ENCODE data around the gene DPEP1.

DPEP1 gene

GRCh38 chr16:89613231-89613953 is at the start of gene DPEP1:
Gene DPEP1 (plus strand): TSS chr16:89613642. CDS start chr16:89630411, 16,769 bp downstream.
- DNase-seq (ENCODE audit: low read depth), result no peak

GRCh38 chr16:89564476-89565255 is 48.8 kb upstream of the DPEP1 start:
- no peak for DNase-seq (ENCODE audit: low read depth)
- H3K4me3 ChIP-seq (ENCODE audit: low read depth, low read length), result no peak overlapping the region; the same call in 1 of the 2 replicates
- TF ChIP-seq CTCF (IDR thresholded peaks at IDR 0.05; ENCODE audit: control insufficient read depth, extremely low read depth, insufficient read depth), result no peak

More at GRCh38 chr16:89613231-89613953, at the start of gene DPEP1:
- TF ChIP-seq CTCF (IDR thresholded peaks at IDR 0.05; ENCODE audit: control insufficient read depth, extremely low read depth, insufficient read depth), result no peak
- H3K4me3 ChIP-seq (ENCODE audit: low read depth, low read length), result no peak within 1 kb of the TSS

- TF ChIP-seq CTCF (IDR thresholded peaks at IDR 0.05; ENCODE audit: control insufficient read depth, extremely low read depth, insufficient read depth), result no peak
- H3K4me3 ChIP-seq (ENCODE audit: low read depth, low read length), result peak overlapping the region; percentile 32; the same call in 1 of the 2 replicates
Measured at GRCh38 chr16:89565256-89565505, 48.3 kb upstream of the DPEP1 start.

GRCh38 chr16:89565506-89566372 is 47.7 kb upstream of the DPEP1 start:
- peak overlapping the region; percentile 32 for H3K4me3 ChIP-seq (ENCODE audit: low read depth, low read length)
- DNase-seq (ENCODE audit: low read depth), result peak; percentile 56
- TF ChIP-seq CTCF (IDR thresholded peaks at IDR 0.05; ENCODE audit: control insufficient read depth, extremely low read depth, insufficient read depth), result peak; percentile 71

More at GRCh38 chr16:89565256-89565505, 48.3 kb upstream of the DPEP1 start:
- DNase-seq (ENCODE audit: low read depth), result no peak

GRCh38 chr16:89567656-89568594 is 45.5 kb upstream of the DPEP1 start:
- no peak for DNase-seq (ENCODE audit: low read depth)
- TF ChIP-seq CTCF (IDR thresholded peaks at IDR 0.05; ENCODE audit: control insufficient read depth, extremely low read depth, insufficient read depth), result no peak

More at GRCh38 chr16:89567656-89568594, 45.5 kb upstream of the DPEP1 start:
- no peak overlapping the region for H3K4me3 ChIP-seq (ENCODE audit: low read depth, low read length)

All from LNCaP clone FGC (cell line).